Astrocyte of the hippocampus (primary cell): Measurements from ENCODE around the gene IFNG.

Experiments
- DNase-seq: peaks from one replicate; pipeline ENCODE4 v3.0.0; 2011; ENCODE audit warnings: low read depth, low spot score

IFNG gene

DNA sequence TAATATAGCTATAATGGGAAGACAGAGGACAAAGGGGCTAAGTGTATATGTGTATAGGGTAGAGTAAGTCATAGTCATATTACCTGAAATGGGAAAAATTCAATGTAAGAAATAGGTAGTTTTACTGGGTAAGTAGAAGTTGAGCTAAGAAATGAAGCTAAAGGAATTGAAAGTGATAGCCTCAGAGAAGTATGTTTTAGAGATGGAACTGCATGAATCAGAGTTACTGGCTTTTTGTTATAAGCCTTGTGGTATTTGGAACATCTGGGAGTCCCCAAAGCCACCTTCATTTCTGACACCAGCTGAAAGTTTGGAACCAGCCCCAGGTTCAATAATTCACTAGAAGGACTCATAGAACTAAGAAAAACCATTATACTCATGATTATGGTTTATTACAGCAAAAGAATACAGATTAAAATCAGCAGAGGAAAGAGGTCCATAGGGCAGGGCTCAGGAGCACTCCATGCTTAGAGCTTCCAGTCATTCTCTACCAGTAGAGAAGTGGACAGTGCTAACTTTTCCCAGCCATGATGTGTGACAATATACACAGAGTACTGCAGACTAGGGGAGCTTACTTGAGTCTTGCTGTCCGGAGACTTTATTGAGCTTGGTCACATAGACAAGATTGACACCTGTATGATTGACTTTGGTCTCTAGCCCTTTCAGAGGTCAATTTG is 9.8 kb upstream of the IFNG start:
- no peak for DNase-seq

DNA sequence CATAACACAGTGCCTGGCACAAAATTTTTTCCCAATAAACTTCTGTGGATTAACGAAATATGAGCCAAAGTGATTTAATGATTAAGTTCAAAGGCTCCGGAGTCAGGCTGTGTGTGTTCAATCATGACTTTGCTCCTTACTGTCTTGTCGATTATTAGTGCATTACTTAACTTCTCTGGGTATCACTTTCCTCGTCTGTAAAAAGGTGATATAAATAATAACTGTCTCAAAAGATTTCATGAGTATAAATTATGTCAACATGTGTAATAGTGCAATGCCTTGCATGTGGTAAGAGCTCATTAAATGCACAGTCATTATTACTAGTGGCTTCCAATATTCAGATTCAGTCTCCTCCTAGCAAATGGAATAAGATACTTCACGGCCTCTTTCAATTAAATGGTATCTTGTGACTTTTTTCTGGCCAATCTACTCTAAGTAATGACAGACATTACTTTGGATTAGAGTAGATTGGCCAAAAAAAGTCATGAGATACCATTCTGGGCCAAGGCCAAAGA is 6.8 kb upstream of the IFNG start:
- no peak for DNase-seq

GRCh38 chr12:68163560-68164081 is 4.1 kb upstream of the IFNG start:
- DNase-seq = no peak

GRCh38 chr12:68162374-68162773 is 2.8 kb upstream of the IFNG start:
- DNase-seq = peak; percentile 41

GRCh38 chr12:68158432-68158831 is 1.1 kb downstream of the IFNG start:
- DNase-seq = no peak

GRCh38 chr12:68157380-68157779 is 2.2 kb downstream of the IFNG start:
- no peak for DNase-seq

DNA sequence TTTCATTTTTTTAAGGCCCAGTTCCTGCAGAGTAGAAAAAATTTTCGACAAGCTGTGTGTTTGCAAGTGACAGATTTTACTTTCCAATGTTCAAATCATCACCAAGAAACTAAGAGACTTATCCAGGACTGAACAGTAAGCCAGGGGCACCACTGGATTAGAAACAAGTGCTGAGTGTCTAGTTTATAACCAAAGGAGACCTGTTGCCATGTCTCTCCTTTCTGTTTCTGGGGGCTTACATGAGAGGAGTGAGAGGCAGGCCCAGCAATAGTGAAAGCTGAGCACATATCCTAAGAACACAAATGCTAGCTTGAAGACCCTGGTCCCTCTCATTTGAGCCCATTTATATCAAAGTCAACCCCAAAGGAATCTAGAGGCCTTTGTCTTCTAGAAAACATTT is 2.9 kb downstream of the IFNG start:
- no peak for DNase-seq

- DNase-seq = no peak
Measured at GRCh38 chr12:68154779-68155178, 4.8 kb downstream of the IFNG start.

DNA sequence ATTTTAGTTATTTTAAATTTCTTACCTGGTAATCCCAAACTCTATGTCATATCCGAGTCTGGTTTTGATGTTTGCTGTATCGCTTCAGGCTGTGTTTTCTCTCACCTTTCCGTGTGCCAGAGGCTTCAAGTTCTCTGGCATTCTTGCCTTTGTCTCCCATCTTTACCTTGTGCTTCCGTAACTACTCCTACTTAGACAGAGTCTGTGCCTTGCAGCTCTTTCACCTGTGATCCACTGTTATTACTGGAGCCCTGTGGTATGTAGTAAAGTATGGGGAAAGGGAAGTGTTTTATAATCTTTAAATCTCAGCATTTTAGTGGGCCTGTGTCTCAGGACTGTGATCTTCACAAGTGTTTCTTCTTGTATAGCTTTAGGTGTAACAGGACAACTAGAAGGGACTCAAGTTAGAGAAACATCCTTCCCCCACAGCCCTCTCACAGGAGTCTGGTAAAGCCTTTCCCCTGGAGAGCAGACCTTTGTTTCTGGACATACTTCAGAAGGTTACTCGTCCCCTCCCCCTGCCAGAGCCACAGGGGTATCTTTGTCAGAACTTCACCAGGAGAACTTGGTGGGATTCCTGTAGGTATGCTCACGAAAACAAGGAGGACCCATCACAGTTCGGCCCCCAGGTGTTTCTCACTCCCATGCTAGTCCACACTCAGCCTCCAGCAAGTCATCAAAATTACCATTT is 11.1 kb downstream of the IFNG start:
- no peak for DNase-seq

GRCh38 chr12:68140556-68140955 is 19.0 kb downstream of the IFNG start:
- no peak for DNase-seq

GRCh38 chr12:68139941-68140340 is 19.6 kb downstream of the IFNG start:
- DNase-seq = no peak

GRCh38 chr12:68139001-68139400 is 20.5 kb downstream of the IFNG start:
- DNase-seq = no peak

- DNase-seq = no peak
Measured at GRCh38 chr12:68138480-68138879, 21.1 kb downstream of the IFNG start.

DNA sequence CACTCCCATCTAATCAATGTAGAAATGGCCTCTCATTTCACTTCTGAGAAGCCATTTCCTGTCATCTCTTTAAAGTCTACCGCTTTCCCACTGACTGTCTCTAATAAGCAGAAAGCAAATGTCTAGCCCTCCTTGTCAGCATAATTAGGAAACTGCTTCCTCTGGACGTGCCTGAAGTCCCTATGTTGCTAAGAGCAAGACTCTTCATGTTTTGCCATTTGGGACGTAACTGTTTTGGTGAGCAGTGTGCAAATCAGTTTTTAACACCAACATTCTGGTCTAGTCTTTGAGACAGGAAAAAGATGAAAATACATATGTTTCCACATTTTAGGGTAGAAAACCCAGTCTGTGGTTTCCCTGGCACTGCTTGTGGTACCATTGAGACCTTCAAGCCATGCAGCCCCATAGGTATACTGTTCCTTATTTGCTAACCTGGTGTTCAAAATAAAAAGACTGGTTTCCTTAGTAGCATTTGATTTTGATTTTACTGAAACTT is 22.2 kb downstream of the IFNG start:
- no peak for DNase-seq

GRCh38 chr12:68135520-68135919 is 24.0 kb downstream of the IFNG start:
- no peak for DNase-seq

- no peak for DNase-seq
Measured at GRCh38 chr12:68131867-68132414, 27.6 kb downstream of the IFNG start.

GRCh38 chr12:68129979-68130378 is 29.6 kb downstream of the IFNG start:
- no peak for DNase-seq

- peak; percentile 36 for DNase-seq
Measured at GRCh38 chr12:68122236-68122920, 37.2 kb downstream of the IFNG start.

DNA sequence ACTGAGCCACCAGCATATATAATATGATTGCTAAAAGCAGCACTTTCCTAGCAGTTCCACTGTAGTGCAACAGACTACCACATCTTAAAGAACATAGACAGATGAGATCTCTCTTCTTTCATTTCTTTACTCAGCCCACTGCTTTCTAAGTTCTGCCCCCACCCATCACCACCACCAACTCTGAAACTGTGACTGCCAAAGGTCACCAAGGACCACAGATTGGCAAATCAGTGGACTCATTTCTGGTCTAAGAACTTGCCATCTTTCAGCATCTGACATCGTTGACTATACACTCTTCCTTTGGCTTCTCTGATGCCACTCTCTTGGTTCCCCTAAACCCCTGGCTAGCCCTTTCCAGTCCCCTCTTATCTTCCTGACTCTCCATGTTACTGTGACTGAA is 38.4 kb downstream of the IFNG start:
- no peak for DNase-seq

GRCh38 chr12:68119724-68120211 is 39.8 kb downstream of the IFNG start:
- peak; percentile 9 for DNase-seq

DNA sequence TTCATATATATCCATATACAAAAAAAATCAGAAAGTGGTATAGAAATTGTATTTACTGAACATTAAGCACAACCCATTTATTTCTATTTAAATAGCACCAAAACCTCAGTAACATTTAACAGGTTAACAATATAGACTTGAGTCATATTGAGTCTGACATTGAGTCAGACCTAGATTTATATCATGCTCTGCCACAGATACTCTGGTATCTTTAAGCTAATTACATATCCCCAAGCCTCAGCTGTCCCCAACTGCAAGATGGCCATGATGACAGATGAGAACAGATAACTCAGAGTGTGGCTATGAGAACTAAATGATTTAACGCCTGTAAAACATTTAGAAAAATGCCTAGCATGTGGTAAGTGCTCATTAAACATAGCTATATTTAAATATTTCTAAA is 40.3 kb downstream of the IFNG start:
- no peak for DNase-seq
